SKM-1 (cell line): Measurements from ENCODE around the gene CNTFR.
"Not testable (repeated sequence)": the region's sequence is repeated elsewhere in the genome, so short reads cannot be mapped to it uniquely, and the experiment has no call there.

ENCODE experiments used
- DNase-seq: peaks from one replicate; lab custom pipeline; 2025; ENCODE audit not compliant: unreplicated experiment; lab: John Stamatoyannopoulos, UW

CNTFR gene

GRCh38 chr9:34555500-34555899 is 34.0 kb downstream of the CNTFR start:
- no peak for DNase-seq

GRCh38 chr9:34555002-34555348 is 34.5 kb downstream of the CNTFR start:
- DNase-seq: no peak

- DNase-seq: no peak
Observed at GRCh38 chr9:34554211-34555001, 35.1 kb downstream of the CNTFR start.

- DNase-seq: no peak
Observed at GRCh38 chr9:34553511-34554021, 36.0 kb downstream of the CNTFR start.

GRCh38 chr9:34552986-34553385 is 36.5 kb downstream of the CNTFR start:
- DNase-seq: no peak

- no peak for DNase-seq
Observed at GRCh38 chr9:34552606-34552981, 36.9 kb downstream of the CNTFR start.

GRCh38 chr9:34551751-34552605 is 37.5 kb downstream of the CNTFR start:
- DNase-seq: no peak

GRCh38 chr9:34550681-34551270 is 38.7 kb downstream of the CNTFR start:
- no peak for DNase-seq

GRCh38 chr9:34550016-34550680 is 39.4 kb downstream of the CNTFR start:
- DNase-seq: no peak

- no peak for DNase-seq
Observed at GRCh38 chr9:34549407-34549732, 40.2 kb downstream of the CNTFR start.

- no peak for DNase-seq
Observed at GRCh38 chr9:34547960-34548611, 41.4 kb downstream of the CNTFR start.

GRCh38 chr9:34546834-34547827 is 42.4 kb downstream of the CNTFR start:
- no peak for DNase-seq

- no peak for DNase-seq
Observed at GRCh38 chr9:34546102-34546833, 43.3 kb downstream of the CNTFR start.

GRCh38 chr9:34545497-34545896 is 44.0 kb downstream of the CNTFR start:
- DNase-seq: no peak

GRCh38 chr9:34544035-34544434 is 45.5 kb downstream of the CNTFR start:
- no peak for DNase-seq

- DNase-seq: no peak
Observed at GRCh38 chr9:34541540-34541939, 48.0 kb downstream of the CNTFR start.

GRCh38 chr9:34540827-34541226 is 48.7 kb downstream of the CNTFR start:
- no peak for DNase-seq

GRCh38 chr9:34536685-34537084 is 52.8 kb downstream of the CNTFR start:
- no peak for DNase-seq

GRCh38 chr9:34532041-34532440 is 57.5 kb downstream of the CNTFR start:
- not testable (repeated sequence) for DNase-seq
